Lower leg skin (tissue), 3 donors: Measurements from ENCODE around the gene PTPRT.

Experiments used
- POLR2A ChIP-seq, 2 donors: fragments of 450-650 bp; IDR thresholded peaks; one replicate each; pipeline ENCODE4 v1.6.1; 2016 to 2017; ENCODE audit warnings: antibody characterized with exemption in 2 of 2, mild to moderate bottlenecking in 1 of 2, moderate library complexity in 1 of 2
- TF ChIP-seq, protein P1 (sequence below), 3 donors: fragments of 450-650 bp; IDR thresholded peaks; one replicate each; pipeline ENCODE4 v1.5.1; 2016; ENCODE audit warnings: antibody characterized with exemption in 3 of 3, mild to moderate bottlenecking in 3 of 3, moderate library complexity in 2 of 3

DNA sequence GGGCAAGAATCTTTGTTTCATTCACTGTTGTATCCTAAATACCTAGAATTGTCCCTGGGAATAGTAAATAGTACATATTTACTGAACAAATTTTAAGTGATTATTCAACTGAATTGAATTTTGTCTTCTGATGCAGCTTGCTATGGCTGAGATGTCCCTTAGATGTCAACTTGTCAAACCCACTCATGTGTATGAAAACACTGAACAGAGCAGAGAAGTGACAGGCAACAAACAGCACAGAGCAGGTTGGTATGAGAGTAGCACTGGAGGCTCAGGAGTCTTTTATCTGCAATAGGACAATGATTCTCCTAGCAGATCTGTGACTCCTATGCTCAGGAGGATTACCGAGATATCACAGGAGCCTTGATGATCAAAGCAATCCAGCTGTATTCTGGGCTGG is 1031.4 kb downstream of the PTPRT start:
- no peak for TF ChIP-seq POLR2A (IDR thresholded peaks at IDR 0.05)
- TF ChIP-seq, protein P1, sequence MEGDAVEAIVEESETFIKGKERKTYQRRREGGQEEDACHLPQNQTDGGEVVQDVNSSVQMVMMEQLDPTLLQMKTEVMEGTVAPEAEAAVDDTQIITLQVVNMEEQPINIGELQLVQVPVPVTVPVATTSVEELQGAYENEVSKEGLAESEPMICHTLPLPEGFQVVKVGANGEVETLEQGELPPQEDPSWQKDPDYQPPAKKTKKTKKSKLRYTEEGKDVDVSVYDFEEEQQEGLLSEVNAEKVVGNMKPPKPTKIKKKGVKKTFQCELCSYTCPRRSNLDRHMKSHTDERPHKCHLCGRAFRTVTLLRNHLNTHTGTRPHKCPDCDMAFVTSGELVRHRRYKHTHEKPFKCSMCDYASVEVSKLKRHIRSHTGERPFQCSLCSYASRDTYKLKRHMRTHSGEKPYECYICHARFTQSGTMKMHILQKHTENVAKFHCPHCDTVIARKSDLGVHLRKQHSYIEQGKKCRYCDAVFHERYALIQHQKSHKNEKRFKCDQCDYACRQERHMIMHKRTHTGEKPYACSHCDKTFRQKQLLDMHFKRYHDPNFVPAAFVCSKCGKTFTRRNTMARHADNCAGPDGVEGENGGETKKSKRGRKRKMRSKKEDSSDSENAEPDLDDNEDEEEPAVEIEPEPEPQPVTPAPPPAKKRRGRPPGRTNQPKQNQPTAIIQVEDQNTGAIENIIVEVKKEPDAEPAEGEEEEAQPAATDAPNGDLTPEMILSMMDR (IDR thresholded peaks at IDR 0.05) = no peak
